Measurements from ENCODE around the gene VPREB1. TPM values are rescaled to one million over a fixed set of nuclear protein-coding genes. Genes with fewer than 3 reads are reported as not detected.

Gene VPREB1
- total RNA-seq, 4 donors from 2014 or later = not detected

DNA sequence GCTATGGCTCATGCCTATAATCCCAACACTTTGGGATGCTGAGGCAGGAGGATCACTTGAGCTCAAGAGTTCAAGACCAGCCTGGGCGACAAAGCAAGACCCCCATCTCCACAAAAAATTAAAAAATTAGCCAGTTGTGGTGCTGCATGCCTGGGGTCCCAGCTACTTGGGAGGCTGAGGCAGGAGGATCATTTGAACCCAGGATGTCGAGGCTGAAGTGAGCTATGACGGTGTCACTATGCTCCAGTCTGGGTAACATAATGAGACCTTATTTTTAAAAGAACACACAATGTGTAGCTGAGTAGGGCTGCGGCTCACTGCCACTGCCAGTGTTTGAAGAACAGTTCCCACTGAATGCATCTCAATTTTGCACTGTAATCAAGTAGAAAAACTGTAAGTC is 7.1 kb upstream of the VPREB1 start:
- no peak for TF ChIP-seq EP300 (IDR thresholded peaks at IDR 0.05)
- TF ChIP-seq, protein P1, sequence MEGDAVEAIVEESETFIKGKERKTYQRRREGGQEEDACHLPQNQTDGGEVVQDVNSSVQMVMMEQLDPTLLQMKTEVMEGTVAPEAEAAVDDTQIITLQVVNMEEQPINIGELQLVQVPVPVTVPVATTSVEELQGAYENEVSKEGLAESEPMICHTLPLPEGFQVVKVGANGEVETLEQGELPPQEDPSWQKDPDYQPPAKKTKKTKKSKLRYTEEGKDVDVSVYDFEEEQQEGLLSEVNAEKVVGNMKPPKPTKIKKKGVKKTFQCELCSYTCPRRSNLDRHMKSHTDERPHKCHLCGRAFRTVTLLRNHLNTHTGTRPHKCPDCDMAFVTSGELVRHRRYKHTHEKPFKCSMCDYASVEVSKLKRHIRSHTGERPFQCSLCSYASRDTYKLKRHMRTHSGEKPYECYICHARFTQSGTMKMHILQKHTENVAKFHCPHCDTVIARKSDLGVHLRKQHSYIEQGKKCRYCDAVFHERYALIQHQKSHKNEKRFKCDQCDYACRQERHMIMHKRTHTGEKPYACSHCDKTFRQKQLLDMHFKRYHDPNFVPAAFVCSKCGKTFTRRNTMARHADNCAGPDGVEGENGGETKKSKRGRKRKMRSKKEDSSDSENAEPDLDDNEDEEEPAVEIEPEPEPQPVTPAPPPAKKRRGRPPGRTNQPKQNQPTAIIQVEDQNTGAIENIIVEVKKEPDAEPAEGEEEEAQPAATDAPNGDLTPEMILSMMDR (IDR thresholded peaks at IDR 0.05) = no peak
- DNase-seq (ENCODE audit: extremely low spot score) = peak; percentile 62
- H3K36me3 ChIP-seq = no peaks in the 10 kb centered on the region
- no peak overlapping the region for H3K27ac ChIP-seq (replicated peaks in 1 of 4)
- H3K27me3 ChIP-seq = peaks cover 0 to 42% (median 0%) of the 10 kb centered on the region in 4 donors
- H3K9me3 ChIP-seq = no peaks in the 10 kb centered on the region
- 92% methylated on average over 4 of the region's 4 CpGs for WGBS
- intact Hi-C loops (cut with DNase I) = no loop called here
- H3K4me1 ChIP-seq = no peaks in the 10 kb centered on the region
- H3K4me3 ChIP-seq = no peak overlapping the region

DNA sequence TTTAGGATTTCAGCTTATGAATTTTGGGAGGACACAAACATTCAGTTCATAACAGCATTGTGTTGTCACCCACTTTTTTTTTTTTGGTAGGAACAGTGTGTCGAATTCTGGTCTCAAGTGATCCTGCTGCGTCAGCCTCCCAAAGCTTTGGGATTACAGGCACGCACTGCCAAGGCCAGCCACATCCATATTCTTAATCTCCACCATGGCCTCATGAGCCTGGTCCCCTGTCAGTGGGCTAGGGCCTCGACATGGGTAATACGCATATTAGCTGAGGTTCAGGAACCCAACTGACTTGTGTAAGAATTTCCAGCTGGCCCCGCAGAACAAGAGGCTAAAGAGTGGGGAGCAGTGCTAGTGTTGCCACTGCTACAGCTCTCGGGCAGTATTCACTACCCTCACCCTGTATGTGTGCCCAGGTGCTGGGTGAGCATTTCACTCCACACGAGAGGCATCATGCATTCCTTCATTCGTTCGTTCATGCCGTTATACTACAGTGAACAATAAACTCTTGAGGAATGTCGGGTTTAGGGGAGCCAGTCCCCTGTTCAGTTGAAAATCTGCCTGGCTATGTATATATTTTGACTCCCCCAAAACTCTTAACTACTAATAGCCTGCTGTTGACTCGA is 5.2 kb upstream of the VPREB1 start:
- intact Hi-C loops (cut with DNase I) = no loop called here

DNA sequence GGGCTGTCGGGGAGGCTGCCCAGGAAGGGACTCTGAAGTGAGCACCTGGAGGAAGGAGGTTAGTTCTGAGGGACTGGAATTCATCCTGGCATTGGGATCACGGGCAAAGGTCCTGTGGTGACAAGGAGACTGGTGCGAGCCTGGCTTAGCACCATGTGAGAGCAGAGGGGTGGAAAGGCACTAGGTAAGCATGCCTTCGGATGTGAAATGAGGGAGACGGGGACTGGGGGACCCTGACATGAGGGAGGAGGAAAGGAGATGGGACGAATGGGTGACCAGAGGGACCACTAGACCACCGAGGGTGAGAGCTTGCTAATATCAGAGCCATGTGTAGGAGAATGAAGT is 3.1 kb upstream of the VPREB1 start:
- H3K27ac ChIP-seq (replicated peaks in 1 of 4) = no peak overlapping the region
- intact Hi-C loops (cut with DNase I) = no loop called here
- no peak overlapping the region for H3K4me3 ChIP-seq
- no peaks in the 10 kb centered on the region for H3K36me3 ChIP-seq
- no peaks in the 10 kb centered on the region for H3K9me3 ChIP-seq
- TF ChIP-seq POLR2A (IDR thresholded peaks at IDR 0.05; ENCODE audit: low read depth) (no peak), EP300 (IDR thresholded peaks at IDR 0.05) (no peak), POLR2AphosphoS5 (IDR thresholded peaks at IDR 0.05) (no peak)
- TF ChIP-seq, protein P1 (IDR thresholded peaks at IDR 0.05) = no peak
- peaks cover 0 to 71% (median 0%) of the 10 kb centered on the region in 4 donors for H3K27me3 ChIP-seq
- peak; percentile 57 for DNase-seq (ENCODE audit: extremely low spot score)
- H3K4me1 ChIP-seq = no peaks in the 10 kb centered on the region
- WGBS = 81% methylated on average over 7 of the region's 7 CpGs

More for the DNA sequence above, 5.2 kb upstream of the VPREB1 start:
- no peaks in the 10 kb centered on the region for H3K4me1 ChIP-seq
- H3K27me3 ChIP-seq = peaks cover 0 to 59% (median 0%) of the 10 kb centered on the region in 4 donors
- H3K27ac ChIP-seq (replicated peaks in 1 of 4) = no peak overlapping the region
- no peak overlapping the region for H3K4me3 ChIP-seq
- H3K36me3 ChIP-seq = no peaks in the 10 kb centered on the region
- 90% methylated on average over 12 of the region's 13 CpGs for WGBS
- no peak for TF ChIP-seq POLR2A (IDR thresholded peaks at IDR 0.05; ENCODE audit: low read depth)
- TF ChIP-seq EP300 (IDR thresholded peaks at IDR 0.05) = no peak
- TF ChIP-seq, protein P1 (IDR thresholded peaks at IDR 0.05) = no peak
- TF ChIP-seq POLR2AphosphoS5 (IDR thresholded peaks at IDR 0.05) = no peak
- no peaks in the 10 kb centered on the region for H3K9me3 ChIP-seq
- peak; percentile 90 for DNase-seq (ENCODE audit: extremely low spot score)

DNA sequence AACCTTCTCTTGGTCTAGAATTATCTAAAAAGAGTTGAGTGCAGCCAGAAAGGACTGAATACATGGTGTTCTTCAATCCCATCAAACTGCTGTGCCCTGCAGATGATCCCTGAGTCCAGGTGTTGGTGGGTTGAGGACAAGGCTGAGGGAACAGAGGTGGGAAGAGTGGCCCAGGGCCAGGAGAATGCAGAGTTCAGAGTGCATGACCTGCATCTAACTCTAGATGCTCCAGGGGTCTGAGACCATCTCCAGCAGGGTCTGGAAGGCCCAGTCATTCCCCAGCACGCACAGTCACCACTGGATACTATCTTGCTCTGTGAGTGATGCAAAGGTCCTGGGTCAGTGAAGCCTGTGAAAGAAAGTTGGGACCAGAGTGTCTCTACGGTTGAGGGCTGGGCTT is 2.1 kb upstream of the VPREB1 start:
- 79% methylated on average over 2 of the region's 2 CpGs for WGBS
- no peak overlapping the region for H3K27ac ChIP-seq (replicated peaks in 1 of 4)
- TF ChIP-seq EP300 (IDR thresholded peaks at IDR 0.05) (no peak), POLR2AphosphoS5 (IDR thresholded peaks at IDR 0.05) (no peak), POLR2A (IDR thresholded peaks at IDR 0.05; ENCODE audit: low read depth) (no peak)
- H3K27me3 ChIP-seq = peaks cover 0 to 72% (median 0%) of the 10 kb centered on the region in 4 donors
- no peaks in the 10 kb centered on the region for H3K9me3 ChIP-seq
- H3K4me3 ChIP-seq = no peak overlapping the region
- no peaks in the 10 kb centered on the region for H3K4me1 ChIP-seq
- intact Hi-C loops (cut with DNase I) = no loop called here
- no peaks in the 10 kb centered on the region for H3K36me3 ChIP-seq
- peak; percentile 89 for DNase-seq (ENCODE audit: extremely low spot score)

DNA sequence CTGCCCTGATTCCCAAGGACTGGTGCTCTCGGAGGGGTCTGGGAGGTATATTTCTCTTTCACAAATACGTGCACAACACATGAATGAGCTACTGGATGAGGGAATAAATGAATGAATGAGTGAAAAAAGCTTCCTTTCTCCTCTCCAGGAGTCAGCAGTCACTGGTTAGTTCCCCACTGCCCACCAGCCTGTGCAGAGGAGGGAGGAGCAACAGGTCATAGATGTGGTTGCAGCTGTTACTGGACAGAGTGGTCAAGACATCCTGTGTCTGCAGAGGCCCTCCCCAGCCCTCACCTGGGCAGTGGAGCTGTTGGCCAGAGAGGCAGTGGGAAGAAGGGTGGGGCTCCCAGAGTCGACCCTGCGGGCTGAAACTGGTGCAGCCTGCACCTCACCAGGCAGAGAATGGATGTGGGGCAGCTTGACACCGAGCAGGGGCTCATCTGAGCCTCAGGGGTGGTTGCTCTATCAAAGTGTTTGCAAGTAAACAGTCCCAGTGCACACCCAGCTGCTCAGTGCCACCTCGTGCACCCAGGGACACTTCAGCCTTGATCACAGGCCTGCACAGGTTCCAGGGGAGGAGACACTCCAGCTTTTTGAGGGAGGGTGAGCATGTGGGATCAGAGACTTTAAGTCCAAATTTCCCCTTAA is 1.4 kb upstream of the VPREB1 start:
- intact Hi-C loops (cut with DNase I) = no loop called here
- TF ChIP-seq POLR2AphosphoS5 (IDR thresholded peaks at IDR 0.05) (no peak), EP300 (IDR thresholded peaks at IDR 0.05) (no peak), POLR2A (IDR thresholded peaks at IDR 0.05; ENCODE audit: low read depth) (no peak)
- TF ChIP-seq, protein P1 (IDR thresholded peaks at IDR 0.05) = no peak
- WGBS = 65% methylated on average over 6 of the region's 6 CpGs
- peaks cover 0 to 72% (median 0%) of the 10 kb centered on the region in 4 donors for H3K27me3 ChIP-seq
- DNase-seq (ENCODE audit: extremely low spot score) = peak; percentile 72
- H3K4me3 ChIP-seq = no peak overlapping the region
- H3K4me1 ChIP-seq = no peaks in the 10 kb centered on the region
- no peak overlapping the region for H3K27ac ChIP-seq (replicated peaks in 1 of 4)
- H3K36me3 ChIP-seq = no peaks in the 10 kb centered on the region
- no peaks in the 10 kb centered on the region for H3K9me3 ChIP-seq
